ENCODE results near the gene FAM171A1.
"Not testable (repeated sequence)": the region's sequence is repeated elsewhere in the genome, so short reads cannot be mapped to it uniquely, and the experiment has no call there.

The FAM171A1 gene

DNA sequence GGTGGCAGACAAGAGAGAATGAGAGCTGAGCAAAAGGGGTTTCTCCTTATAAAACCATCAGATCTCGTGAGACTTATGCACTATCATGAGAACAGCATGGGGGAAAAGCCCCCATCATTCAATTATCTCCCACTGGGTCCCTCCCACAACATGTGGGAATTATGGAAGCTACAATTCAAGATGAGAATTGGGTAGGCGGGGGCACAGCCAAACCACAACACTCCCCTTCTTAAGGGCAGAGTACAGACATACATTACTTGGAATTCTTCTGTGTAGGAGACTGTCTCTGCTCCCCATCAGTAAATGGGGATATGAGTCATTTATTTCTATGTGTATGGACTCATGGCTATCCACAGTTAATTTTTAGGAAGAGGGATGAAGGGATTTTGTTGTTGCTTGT is 31.2 kb downstream of the FAM171A1 start:
- Histone ChIP-seq H3K79me2 (ENCODE audit: insufficient read depth, low read length) (no peaks in the 10 kb centered on the region), H3K9me2 (ENCODE audit: low read depth, low read length) (no peaks in the 10 kb centered on the region), H3K4me3 (ENCODE audit: low read depth, low read length, poor library complexity, severe bottlenecking) (no peak overlapping the region), H3K27ac (ENCODE audit: low read depth, low read length, poor library complexity, severe bottlenecking) (no peak overlapping the region), H3K4me2 (ENCODE audit: low read length) (no peak overlapping the region), H3K9me3 (ENCODE audit: low read length) (no peaks in the 10 kb centered on the region), H4K20me1 (ENCODE audit: insufficient read depth, low read length) (no peaks in the 10 kb centered on the region), H3K27me3 (ENCODE audit: insufficient read depth, low read length) (no peaks in the 10 kb centered on the region; the same call in 1 of the 2 replicates), H3F3A (ENCODE audit: insufficient read depth, low read length) (no peaks in the 10 kb centered on the region), H3K4me1 (ENCODE audit: insufficient read depth, low read length, severe bottlenecking) (no peaks in the 10 kb centered on the region), H2AFZ (ENCODE audit: low read length) (no peak overlapping the region), H3K9ac (ENCODE audit: low read length) (no peak overlapping the region), H3K36me3 (ENCODE audit: insufficient read depth, low read length) (no peaks in the 10 kb centered on the region)
- TF ChIP-seq, protein P1, sequence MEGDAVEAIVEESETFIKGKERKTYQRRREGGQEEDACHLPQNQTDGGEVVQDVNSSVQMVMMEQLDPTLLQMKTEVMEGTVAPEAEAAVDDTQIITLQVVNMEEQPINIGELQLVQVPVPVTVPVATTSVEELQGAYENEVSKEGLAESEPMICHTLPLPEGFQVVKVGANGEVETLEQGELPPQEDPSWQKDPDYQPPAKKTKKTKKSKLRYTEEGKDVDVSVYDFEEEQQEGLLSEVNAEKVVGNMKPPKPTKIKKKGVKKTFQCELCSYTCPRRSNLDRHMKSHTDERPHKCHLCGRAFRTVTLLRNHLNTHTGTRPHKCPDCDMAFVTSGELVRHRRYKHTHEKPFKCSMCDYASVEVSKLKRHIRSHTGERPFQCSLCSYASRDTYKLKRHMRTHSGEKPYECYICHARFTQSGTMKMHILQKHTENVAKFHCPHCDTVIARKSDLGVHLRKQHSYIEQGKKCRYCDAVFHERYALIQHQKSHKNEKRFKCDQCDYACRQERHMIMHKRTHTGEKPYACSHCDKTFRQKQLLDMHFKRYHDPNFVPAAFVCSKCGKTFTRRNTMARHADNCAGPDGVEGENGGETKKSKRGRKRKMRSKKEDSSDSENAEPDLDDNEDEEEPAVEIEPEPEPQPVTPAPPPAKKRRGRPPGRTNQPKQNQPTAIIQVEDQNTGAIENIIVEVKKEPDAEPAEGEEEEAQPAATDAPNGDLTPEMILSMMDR (IDR thresholded peaks at IDR 0.05; ENCODE audit: low read length): no peak
- TF ChIP-seq EZH2 (IDR thresholded peaks at IDR 0.05; ENCODE audit: borderline replicate concordance, low read length): no peak

DNA sequence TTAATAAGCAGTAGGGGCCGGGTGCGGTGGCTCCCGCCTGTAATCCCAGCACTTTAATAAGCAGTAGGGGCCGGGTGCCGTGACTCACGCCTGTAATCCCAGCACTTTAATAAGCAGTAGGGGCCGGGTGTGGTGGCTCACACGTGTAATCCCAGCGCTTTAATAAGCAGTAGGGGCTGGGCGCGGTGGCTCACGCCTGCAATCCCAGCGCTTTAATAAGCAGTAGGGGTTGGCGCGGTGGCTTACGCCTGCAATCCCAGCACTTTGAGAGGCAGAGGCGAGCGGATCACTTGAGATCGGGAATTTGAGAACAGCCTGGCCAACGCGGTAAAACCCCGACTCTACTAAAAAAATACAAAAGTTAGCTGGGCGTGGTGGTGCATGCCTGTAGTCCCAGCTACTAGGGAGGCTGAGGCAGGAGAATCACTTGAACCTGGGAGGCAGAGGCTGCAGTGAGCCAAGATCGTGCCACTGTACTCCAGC is 33.6 kb downstream of the FAM171A1 start:
- not testable (repeated sequence) for H3K4me1 ChIP-seq (ENCODE audit: insufficient read depth, low read length, severe bottlenecking); H3K36me3 ChIP-seq (ENCODE audit: insufficient read depth, low read length); H3K27ac ChIP-seq (ENCODE audit: low read depth, low read length, poor library complexity, severe bottlenecking); H3K9me3 ChIP-seq (ENCODE audit: low read length); H3K4me3 ChIP-seq (ENCODE audit: low read depth, low read length, poor library complexity, severe bottlenecking); H3K9ac ChIP-seq (ENCODE audit: low read length); H3K9me2 ChIP-seq (ENCODE audit: low read depth, low read length); H3K27me3 ChIP-seq (ENCODE audit: insufficient read depth, low read length); H3K79me2 ChIP-seq (ENCODE audit: insufficient read depth, low read length); H2AFZ ChIP-seq (ENCODE audit: low read length); H3F3A ChIP-seq (ENCODE audit: insufficient read depth, low read length); H4K20me1 ChIP-seq (ENCODE audit: insufficient read depth, low read length); H3K4me2 ChIP-seq (ENCODE audit: low read length)

DNA sequence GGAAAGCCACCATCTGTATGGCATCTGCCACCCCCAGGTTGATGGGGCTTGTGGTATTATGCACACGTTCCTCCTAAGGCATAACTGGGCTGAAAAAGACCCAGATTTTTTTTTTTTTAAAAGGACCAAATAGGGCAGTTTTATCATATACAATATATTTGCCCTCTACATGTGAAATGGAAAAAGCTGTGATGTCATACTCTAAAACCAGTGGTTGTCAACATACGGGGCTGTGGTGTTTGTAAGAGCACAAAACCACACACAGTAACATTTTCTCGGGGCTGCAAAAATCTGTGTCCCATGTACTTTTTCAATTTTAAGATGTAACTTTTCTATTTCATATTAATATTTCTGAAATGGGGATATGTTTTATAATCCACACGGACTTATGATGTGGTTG is 34.9 kb downstream of the FAM171A1 start:
- no peaks in the 10 kb centered on the region for H3K36me3 ChIP-seq (ENCODE audit: insufficient read depth, low read length)
- H3K27me3 ChIP-seq (ENCODE audit: insufficient read depth, low read length): no peaks in the 10 kb centered on the region; the same call in 1 of the 2 replicates
- H4K20me1 ChIP-seq (ENCODE audit: insufficient read depth, low read length): no peaks in the 10 kb centered on the region
- no peaks in the 10 kb centered on the region for H3F3A ChIP-seq (ENCODE audit: insufficient read depth, low read length)
- no peak overlapping the region for H2AFZ ChIP-seq (ENCODE audit: low read length)
- H3K9ac ChIP-seq (ENCODE audit: low read length): no peak overlapping the region
- no peak overlapping the region for H3K4me2 ChIP-seq (ENCODE audit: low read length)
- no peak overlapping the region for H3K27ac ChIP-seq (ENCODE audit: low read depth, low read length, poor library complexity, severe bottlenecking)
- no peak for TF ChIP-seq EZH2 (IDR thresholded peaks at IDR 0.05; ENCODE audit: borderline replicate concordance, low read length)
- TF ChIP-seq, protein P1 (IDR thresholded peaks at IDR 0.05; ENCODE audit: low read length): no peak
- H3K9me3 ChIP-seq (ENCODE audit: low read length): no peaks in the 10 kb centered on the region
- no peaks in the 10 kb centered on the region for H3K4me1 ChIP-seq (ENCODE audit: insufficient read depth, low read length, severe bottlenecking)
- no peak overlapping the region for H3K4me3 ChIP-seq (ENCODE audit: low read depth, low read length, poor library complexity, severe bottlenecking)
- no peaks in the 10 kb centered on the region for H3K79me2 ChIP-seq (ENCODE audit: insufficient read depth, low read length)
- H3K9me2 ChIP-seq (ENCODE audit: low read depth, low read length): no peaks in the 10 kb centered on the region

DNA sequence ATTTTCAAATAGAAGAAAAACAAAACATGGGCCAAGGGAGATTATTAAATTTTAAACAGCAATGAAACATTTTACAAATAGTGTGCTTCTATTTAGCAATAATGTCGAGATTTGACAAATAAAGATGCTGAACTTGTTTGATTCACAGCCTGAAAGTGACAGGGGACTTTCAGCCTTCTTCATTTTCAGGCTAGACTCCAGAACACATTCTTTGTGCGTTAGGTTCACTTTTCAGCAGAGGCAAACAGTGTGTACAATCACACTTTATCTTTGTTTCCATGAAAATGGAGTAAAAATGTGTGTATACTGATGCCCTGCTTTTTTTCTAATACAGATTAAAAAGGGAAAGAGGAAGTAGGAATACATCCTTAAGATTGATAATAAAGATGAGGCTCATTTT is 35.6 kb downstream of the FAM171A1 start:
- Histone ChIP-seq H3K79me2 (ENCODE audit: insufficient read depth, low read length) (no peaks in the 10 kb centered on the region), H3K4me2 (ENCODE audit: low read length) (no peak overlapping the region), H3K9ac (ENCODE audit: low read length) (no peak overlapping the region), H2AFZ (ENCODE audit: low read length) (no peak overlapping the region), H3K9me2 (ENCODE audit: low read depth, low read length) (no peaks in the 10 kb centered on the region), H3F3A (ENCODE audit: insufficient read depth, low read length) (no peaks in the 10 kb centered on the region), H3K27ac (ENCODE audit: low read depth, low read length, poor library complexity, severe bottlenecking) (no peak overlapping the region), H3K9me3 (ENCODE audit: low read length) (no peaks in the 10 kb centered on the region), H3K4me1 (ENCODE audit: insufficient read depth, low read length, severe bottlenecking) (no peaks in the 10 kb centered on the region), H3K36me3 (ENCODE audit: insufficient read depth, low read length) (no peaks in the 10 kb centered on the region), H4K20me1 (ENCODE audit: insufficient read depth, low read length) (no peaks in the 10 kb centered on the region), H3K4me3 (ENCODE audit: low read depth, low read length, poor library complexity, severe bottlenecking) (no peak overlapping the region), H3K27me3 (ENCODE audit: insufficient read depth, low read length) (no peaks in the 10 kb centered on the region; the same call in 1 of the 2 replicates)
- TF ChIP-seq, protein P1 (IDR thresholded peaks at IDR 0.05; ENCODE audit: low read length): no peak
- no peak for TF ChIP-seq EZH2 (IDR thresholded peaks at IDR 0.05; ENCODE audit: borderline replicate concordance, low read length)

Measured in OCI-LY1 (cell line).